HG03139 (cell line): ENCODE results near the gene RABGEF1.
"Not testable (repeated sequence)": the region's sequence is repeated elsewhere in the genome, so short reads cannot be mapped to it uniquely, and the experiment has no call there.

Experiments
- ATAC-seq: cut with Tn5 transposase; IDR thresholded peaks from one replicate; pipeline ENCODE4 v1.9.1; 2021; ENCODE audit not compliant: unreplicated experiment

Gene RABGEF1

DNA sequence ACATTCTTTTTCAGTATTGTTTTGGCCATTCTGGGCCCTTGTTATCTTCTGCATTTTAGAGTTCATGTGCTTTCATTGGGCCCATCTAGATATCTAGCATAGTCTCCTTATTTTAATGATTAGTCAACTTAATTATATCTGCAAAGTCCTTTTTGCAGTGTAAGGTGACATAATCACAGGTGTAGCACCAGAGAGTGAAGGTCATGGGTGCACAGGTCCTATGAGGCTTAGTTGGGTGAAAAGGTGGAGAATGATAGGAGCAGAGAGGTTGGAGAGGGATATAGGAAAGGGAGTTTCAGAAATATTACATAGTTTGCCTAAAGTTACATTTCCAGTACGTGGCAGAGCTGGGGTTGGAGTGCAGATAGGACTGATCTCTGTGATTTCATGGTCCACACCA is 24.4 kb downstream of the RABGEF1 start:
- ATAC-seq = not testable (repeated sequence)

DNA sequence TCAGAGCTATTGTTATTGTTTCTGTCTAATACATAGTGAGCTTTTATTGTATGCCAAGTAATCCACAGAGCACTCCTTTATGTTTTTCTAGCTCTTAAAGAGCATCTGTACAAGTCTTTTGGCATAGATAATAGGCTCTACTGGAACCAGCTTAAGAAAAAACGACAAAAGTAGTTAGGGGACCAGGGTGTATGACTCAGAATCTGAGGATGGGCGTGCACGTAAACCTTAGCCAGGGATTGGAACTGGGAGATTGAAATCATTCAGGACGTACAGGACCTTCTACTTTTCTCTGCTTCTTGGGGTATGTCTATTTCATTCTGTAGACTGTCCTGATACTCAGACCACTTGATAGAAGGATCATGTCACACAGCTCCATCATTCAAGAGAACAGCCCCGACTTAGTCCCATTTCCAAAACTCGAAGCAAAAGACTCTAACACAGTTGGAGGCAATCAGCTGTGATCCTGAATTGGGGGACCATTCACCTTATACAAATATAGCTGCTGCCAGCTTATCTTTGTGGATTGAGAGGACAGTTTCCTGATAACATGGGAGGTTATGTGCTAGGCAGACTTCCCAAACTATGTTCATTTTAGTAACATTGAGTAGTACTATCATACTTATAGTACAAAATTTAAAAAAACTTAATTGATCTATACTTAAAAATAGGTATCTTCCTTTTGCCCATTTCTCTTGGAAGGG is 24.9 kb downstream of the RABGEF1 start:
- ATAC-seq = not testable (repeated sequence)

DNA sequence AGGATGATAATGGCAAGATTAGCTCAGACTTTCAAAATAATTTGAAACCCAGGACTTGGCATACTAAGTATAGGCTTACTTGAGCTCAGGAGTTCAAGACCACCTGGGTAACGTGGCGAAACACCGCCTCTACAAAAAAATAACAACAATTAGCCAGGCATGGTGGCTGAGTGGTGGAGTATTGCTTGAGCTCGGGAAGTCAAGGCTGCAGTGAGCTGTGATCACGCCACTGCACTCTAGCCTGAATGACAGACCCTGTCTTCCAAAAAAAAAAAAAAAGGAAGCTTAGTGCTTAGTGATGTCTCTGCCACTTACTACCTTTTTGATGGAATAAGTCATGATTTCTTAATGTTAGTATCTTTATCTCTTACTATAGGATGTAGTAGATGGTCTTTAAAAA is 25.5 kb downstream of the RABGEF1 start:
- ATAC-seq = no peak

DNA sequence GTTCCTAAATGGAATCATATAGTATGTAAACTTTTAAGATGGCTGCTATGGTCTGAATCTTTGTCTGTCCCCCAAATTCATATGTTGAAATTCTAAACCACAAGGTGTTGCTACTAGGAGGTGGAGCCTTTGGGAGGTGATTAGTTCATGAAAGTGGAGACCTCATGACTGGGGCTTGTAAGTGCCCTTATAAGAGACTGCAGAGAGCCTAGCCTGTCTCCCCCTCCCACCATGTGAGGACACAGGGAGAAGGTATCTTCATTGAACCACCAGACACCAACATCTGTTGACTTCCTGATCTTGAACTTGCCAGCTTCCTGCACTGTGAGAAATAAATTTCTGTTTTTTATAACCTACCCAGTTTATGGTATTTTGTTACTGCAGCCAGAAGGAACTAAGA is 27.0 kb downstream of the RABGEF1 start:
- ATAC-seq = not testable (repeated sequence)

DNA sequence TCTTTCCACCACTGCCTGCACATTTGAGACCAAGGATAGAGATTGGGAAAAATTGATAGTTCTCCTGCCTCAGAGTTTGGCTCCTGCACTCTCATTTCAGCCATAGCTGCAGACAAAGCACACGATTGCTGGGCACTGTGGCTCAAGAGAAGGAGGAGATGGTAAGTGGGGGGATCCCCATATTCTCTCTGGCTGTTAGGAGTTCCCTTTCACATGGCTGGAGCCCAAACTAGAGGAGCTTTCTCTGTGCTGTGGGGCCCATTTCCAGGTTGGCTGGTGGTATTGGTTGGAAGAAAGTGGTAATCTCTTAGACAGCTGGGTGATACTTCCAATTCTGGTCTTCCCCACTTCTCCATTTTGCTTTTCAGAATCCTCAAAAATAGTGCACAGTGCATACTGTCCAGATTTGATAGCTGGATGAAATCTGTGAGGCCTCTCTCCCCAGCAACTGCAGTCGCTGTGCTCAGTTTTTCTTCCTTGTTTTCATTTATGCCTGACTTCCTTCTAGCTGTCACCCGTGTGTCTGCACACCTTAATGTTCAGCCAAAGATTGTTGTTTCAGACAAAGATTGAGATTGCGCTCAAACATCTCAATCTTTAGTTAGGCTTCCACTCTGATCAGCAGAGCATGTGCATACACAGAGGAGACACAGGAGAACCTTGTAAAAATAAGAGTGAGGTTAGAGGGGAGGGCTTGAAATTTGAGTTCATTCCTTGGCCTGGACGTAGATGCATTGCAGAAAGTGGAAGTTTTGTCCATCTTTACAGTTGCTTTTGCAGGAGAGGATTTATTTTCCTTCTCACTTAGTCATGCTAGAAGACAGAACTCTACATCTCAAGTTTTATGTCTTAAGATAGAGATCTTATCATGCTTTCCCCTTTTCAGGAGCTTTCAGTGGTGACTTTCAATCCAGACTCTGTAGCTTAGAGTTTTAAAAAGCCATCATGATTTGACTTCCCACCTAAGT is 28.6 kb downstream of the RABGEF1 start:
- ATAC-seq = no peak

DNA sequence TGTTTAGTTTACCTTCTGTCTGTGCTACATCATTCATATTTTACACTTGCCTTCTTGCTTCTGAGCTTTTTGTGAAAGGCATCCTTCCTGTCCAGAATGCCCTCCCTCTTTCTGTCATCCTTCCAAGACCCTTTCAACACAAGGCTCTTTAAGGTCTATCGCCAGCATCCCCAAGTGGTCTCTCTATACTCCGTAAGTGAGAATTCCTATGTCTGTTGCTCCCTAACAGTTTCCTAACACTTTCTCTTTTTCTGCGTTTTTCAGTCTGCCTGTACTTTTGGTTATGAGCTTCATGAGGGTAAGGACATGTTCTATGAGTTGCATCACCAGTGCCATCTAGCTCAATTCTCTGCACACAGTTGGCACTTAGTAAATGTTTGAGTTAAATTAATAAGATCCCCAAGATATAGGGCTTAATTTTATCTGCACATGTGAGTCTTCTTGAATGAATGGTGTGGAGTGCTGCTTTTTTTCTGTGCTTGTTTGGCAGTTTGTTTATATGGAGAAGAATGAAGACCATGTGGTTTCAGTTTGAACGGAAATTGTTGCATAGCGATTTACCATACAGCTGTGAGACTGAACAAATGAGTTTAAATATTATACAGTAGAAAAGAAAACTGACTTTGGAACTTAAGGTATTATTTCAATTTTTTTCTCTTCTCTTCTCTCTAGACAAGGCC is 29.4 kb downstream of the RABGEF1 start:
- no peak for ATAC-seq

DNA sequence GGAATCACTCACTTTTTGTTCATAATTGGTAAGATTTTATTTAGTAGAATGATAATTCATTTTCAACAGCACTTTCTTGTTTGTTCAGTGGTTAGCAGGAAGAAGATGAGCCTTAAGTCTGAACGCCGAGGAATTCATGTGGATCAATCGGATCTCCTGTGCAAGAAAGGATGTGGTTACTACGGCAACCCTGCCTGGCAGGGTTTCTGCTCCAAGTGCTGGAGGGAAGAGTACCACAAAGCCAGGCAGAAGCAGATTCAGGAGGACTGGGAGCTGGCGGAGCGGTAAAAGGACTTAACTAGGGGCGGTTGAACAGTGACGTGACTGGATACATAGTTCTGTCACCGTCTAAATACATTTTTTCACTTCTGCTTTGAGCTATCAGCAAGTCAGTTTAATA is 31.3 kb downstream of the RABGEF1 start:
- no peak for ATAC-seq

DNA sequence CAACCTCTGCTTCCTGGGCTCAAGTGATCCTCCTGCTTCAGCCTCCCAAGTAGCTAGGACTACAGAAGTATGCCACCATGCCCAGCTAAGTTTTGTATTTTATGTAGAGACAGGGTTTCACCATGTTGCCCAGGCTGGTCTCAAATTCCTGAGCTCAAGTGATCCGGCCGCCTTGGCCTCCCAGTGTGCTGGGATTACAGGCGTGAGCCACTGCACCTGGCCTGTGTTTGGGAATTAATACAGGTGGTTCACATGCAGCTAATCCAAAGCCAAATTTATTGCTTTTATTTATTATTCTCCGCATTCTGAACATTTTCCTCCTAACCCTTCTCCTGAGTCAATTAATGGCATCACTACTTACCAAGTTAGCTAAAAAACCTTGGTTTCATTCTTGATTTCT is 33.2 kb downstream of the RABGEF1 start:
- not testable (repeated sequence) for ATAC-seq

DNA sequence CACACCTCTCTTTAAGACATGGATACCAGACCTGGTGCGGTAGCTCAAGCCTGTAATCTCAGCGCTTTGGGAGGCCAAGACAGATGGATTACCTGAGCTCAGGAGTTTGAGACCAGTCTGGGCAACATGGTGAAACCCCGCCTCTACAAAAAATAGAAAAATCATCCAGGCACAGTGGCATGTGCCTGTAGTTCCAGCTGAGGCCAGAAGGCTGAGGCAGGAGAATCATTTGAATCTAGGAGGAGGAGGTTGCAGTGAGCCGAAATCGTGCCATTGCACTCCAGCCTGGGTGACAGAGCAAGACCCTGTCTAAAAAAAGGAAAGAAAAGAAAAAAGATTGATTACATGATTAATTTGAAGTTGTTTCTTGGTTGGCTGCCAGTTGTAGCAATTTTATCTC is 35.9 kb downstream of the RABGEF1 start:
- not testable (repeated sequence) for ATAC-seq

DNA sequence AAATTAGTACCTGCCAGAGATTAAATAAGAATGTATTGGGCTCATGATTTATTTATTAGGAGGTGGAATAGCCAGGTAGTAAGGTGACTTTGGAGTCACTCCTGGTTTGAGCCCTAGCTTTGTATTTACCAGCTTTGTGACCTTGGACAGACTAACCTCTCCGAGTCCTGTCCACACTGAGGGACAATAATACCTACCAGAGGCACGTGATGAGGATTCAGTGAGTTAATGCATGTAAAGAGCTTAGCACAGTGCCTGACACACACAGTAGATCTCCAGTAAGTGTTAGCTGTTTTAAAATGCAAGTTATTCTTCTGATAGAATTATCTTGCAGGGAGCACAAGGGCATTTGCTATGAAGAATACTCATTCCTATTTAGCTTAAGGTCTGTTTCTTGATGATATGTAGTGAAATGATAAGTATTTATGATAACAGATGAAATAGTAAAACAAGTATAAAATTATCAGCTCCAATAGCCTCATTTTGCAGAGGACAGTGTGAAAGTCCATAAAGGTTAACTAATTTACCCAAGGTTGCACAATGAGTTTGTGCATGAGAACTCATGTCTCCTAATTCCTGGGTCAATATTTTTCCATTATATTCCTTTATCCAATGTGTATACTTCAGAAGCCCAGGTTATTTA is 36.4 kb downstream of the RABGEF1 start:
- no peak for ATAC-seq

DNA sequence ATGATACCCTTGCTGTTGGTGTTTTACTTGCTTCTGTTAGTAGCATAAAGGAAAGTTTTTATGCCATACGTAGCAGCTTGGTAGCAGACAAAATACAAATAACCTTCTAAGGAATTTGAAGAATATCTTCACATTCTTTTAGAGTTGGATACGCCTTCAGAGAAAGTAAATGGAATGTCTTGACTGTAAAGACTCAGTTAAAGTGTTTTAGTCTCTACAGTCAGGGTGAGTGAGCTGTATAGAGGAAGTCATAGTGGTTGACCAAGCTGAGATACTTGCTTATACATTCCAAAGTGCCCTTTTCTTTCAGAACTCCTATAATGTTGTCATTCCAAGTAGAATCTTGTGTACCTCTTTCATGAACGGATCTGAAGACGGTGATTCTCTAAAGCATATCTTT is 37.7 kb downstream of the RABGEF1 start:
- no peak for ATAC-seq

DNA sequence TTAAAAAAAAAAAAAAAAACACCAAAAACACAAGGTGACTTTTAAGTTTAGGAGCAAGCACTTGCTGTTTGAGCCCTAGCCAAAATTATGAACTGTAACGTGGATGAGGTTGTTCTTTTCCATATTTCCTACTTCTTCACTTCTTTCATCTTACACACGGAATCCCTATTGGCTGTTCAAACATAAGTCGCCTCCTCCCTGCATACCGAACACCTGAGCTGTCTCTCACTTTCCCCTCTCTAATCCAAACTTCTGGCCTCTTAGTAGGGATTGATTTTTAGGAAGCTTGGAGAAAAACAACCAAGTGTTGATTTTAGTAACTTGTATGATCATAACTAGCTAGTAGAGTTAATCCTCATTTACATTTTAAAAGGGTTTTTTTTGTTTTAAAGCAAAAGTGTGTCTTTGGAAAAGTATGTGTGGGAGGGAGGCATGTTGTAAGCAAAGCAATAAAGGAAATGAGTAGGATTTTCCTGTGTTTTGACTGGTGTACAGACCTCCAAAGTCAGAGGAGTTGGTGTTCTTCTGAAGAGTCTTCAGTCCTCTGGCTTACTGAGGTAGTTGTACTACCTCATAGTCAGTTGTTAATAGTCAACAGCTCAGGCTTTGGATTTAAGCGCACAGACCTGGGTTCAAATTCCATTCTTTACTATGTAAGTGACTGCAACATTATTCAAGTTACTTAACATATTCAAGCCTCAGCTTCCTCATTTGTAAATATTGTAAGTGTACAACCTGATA is 39.3 kb downstream of the RABGEF1 start:
- ATAC-seq = no peak

DNA sequence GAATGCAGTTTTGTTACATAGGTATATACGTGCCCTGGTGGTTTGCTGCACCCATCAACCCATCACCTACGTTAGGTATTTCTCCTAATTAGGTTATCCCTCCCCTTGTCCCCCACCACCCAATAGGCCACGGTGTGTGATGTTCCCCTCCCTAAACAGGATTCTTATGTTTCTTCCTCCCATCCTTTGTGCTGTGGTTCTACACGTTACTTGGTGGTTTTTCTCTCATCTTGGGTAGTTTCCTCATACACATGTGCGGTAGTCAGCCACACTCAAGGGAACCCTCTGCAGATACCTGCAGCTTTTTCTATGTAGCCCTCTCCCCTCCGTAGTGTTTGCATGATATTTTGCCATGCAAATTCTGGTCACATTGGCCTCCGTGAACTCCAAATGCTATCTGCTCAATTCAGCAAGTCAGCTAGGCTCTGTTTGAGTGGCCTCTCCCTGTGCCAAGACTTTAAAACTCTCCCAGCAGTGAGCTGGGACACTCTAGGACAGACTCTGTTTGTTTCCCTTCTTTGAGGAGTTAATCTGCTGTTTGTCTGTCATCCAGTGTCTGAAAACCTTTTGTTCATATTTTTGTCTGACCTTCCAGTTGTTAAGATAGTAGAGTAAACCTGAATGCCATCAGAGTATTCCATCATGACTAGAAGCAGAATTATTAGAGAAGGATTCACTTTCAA is 41.0 kb downstream of the RABGEF1 start:
- no peak for ATAC-seq

DNA sequence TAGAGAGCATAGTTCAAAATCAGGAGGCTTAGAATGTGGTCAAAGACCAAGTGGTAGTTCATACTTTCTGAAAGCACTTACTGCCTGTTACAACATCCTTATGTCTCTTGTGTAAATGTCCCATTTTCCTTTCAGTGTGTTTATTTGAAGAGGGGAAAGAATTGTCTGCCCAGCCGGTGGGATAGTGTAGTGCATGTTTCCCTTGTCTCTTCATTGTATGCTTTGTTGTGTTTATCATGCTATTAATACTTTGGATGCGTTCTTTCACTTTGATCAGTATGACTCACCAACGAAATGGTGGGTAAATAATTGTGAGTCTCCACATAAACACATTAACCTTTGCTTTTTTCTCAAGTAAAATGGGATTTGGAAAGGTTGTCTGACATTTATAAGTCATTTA is 42.3 kb downstream of the RABGEF1 start:
- not testable (repeated sequence) for ATAC-seq

DNA sequence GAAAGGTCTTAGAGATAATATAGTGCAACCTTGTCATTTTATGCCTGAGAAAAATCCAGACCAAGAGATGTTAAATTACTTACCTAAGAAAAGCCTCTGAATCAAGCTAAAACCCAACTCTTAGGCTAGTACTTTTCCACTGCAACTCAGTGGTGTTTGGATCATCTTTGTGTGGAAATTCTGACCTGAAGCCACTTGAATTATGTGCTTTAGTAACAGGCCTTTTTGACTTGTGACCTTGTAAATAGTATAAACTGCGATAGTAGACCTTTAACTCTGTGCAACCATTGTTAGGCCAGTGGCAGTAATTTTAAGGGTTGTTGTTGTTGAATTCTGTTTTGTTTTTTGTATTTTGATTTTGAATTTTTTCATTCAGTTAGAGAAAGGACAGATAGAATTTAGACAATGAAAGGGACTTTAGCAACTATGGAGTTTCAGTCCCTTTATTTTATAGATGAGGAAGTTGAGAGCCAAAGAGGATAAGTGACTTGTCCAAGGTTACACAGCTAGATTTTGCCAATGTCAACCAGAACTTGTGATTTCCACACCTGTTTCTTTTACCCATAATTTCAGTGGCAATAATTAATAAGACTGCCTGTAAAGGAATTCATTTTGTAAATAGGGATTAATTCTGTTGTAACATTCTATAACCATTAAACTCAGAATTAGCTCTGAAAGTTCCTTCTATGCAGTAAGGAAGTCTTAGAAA is 43.5 kb downstream of the RABGEF1 start:
- not testable (repeated sequence) for ATAC-seq

DNA sequence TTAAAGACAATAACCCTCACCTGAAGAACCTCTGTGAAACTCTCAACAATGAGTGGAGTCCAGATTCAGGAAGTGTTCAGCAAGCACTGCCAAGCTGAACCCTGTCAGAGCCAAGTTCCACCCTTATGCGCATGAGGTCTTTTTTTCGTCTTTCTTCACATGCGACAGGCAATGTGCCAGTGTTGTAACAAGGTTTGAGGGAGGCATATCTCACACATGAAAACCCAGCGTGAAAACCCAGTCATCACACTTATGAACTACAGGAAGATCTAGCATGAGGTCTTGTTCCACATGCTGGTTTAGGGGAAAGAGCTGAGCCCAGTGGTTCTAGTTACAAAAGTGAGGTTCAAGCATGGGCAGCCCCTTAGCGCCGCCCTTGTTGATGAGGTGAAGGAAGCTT is 49.7 kb downstream of the RABGEF1 start:
- no peak for ATAC-seq

DNA sequence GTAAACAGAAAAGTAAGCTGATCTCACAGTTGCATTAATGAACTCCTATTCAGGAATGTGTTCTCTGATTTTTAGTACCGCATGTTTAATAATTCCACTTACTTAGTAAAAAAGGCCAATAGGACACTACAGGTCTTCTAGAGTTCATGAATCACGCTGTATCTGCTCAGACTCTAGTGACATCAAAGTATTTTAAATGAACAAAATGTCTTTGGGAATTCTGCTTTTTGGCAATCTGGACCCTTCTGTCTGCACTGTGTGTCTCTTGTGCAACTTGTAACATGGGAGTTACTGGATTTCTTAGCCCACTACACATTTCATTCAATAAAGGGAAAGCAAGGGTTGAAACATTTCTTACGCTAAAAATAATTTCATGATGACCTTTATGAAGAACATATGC is 50.2 kb downstream of the RABGEF1 start:
- no peak for ATAC-seq

DNA sequence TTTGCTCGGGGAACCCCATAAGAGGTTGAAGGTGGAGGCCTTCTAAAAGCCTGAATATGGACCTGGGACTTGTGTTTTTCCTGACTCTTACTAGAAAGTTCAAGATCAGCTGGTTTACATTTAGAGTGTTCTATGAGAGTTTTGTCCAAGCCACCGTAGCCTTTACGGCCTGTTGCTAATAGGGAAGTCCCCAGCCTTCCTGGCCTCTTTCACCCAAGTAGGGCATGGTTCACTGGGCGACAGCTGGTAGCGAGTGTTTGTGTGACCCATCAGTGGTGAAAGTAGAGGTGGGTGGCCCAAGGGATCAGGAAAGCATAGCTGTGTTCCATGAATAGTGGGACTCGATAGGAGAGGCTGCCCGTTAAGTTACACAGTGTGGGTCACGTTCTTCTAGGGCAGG is 60.1 kb downstream of the RABGEF1 start:
- ATAC-seq = no peak

DNA sequence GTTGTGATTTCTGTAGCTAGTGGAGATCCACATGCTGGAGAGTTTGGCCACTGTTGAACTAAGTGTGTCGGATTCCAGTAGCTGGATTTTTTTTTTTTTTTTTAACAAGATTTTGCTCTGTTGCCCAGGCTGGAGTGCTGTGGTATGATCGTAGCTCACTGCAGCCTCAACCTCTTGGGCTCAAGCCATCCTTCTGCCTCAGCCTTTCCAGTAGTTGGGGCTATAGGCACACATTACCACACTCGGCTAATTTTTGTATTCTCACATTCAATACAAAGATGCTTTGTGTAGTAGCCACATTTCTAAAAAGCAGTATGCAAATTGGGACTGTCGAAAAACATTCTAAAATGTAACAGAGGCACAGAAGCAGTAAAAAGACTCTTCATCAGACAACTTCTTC is 63.5 kb downstream of the RABGEF1 start:
- no peak for ATAC-seq
